ENCODE data around the gene ABHD16B. TPM values are rescaled to one million over a fixed set of nuclear protein-coding genes. Genes with fewer than 3 reads are reported as not detected.

Gene ABHD16B
- total and polyA plus RNA-seq, 8 donors: 0.12 to 0.53 TPM; not detected in 6

- Histone ChIP-seq H3K4me1 (peaks cover 0 to 3% (median 0%) of the 10 kb centered on the region in 3 donors), H3K36me3 (no peaks in the 10 kb centered on the region), H3K9me3 (no peaks in the 10 kb centered on the region), H3K27me3 (peaks cover 0 to 5% (median 0%) of the 10 kb centered on the region in 4 donors), H3K4me3 (no peak overlapping the region), H3K27ac (peak overlapping the region in 2 of 4 donors; percentile 33 to 65)
- ATAC-seq (peak in 3 of 4 donors; percentile 6 to 17 (median 14)), FAIRE-seq (no peak), DNase-seq (peak in 1 of 6 donors; percentile 33)
- 4 to 6% methylated on average over 23 to 26 of the region's 26 CpGs for WGBS, 2 donors
- TF ChIP-seq CTCF (IDR thresholded peaks at IDR 0.05): no peak
- intact Hi-C loops (cut with DNase I): no loop called here
Measured at GRCh38 chr20:63854766-63855362, 6.4 kb upstream of the ABHD16B start.

- H3K27ac ChIP-seq: no peak overlapping the region
- DNase-seq: no peak
- WGBS, 2 donors: 7 to 9% methylated on average over 32 to 36 of the region's 36 CpGs
- FAIRE-seq: no peak
- peaks cover 0 to 3% (median 0%) of the 10 kb centered on the region in 3 donors for H3K4me1 ChIP-seq
- peak in 2 of 4 donors; percentile 4 for ATAC-seq
- intact Hi-C loops (cut with DNase I): no loop called here
- peaks cover 0 to 5% (median 0%) of the 10 kb centered on the region in 4 donors for H3K27me3 ChIP-seq
- no peak overlapping the region for H3K4me3 ChIP-seq
- H3K36me3 ChIP-seq: no peaks in the 10 kb centered on the region
- TF ChIP-seq CTCF (IDR thresholded peaks at IDR 0.05): no peak
- H3K9me3 ChIP-seq: no peaks in the 10 kb centered on the region
Measured at GRCh38 chr20:63855363-63856097, 5.8 kb upstream of the ABHD16B start.

- WGBS, 2 donors: 27 to 29% methylated on average over 22 of the region's 22 CpGs
- no peak for ATAC-seq
- no peak overlapping the region for H3K4me3 ChIP-seq
- H3K27me3 ChIP-seq: peaks cover 0 to 5% (median 0%) of the 10 kb centered on the region in 4 donors
- intact Hi-C loops (cut with DNase I): no loop called here
- no peak for FAIRE-seq
- no peaks in the 10 kb centered on the region for H3K9me3 ChIP-seq
- no peak overlapping the region for H3K27ac ChIP-seq
- H3K4me1 ChIP-seq: peaks cover 0 to 3% (median 0%) of the 10 kb centered on the region in 3 donors
- DNase-seq: no peak
- no peak for TF ChIP-seq CTCF (IDR thresholded peaks at IDR 0.05)
- no peaks in the 10 kb centered on the region for H3K36me3 ChIP-seq
Measured at GRCh38 chr20:63856098-63856511, 5.2 kb upstream of the ABHD16B start.

- Histone ChIP-seq H3K27me3 (peaks cover 0 to 5% (median 0%) of the 10 kb centered on the region in 4 donors), H3K36me3 (peaks cover 0 to 5% (median 0%) of the 10 kb centered on the region in 3 donors), H3K27ac (no peak overlapping the region), H3K9me3 (no peaks in the 10 kb centered on the region), H3K4me3 (no peak overlapping the region), H3K4me1 (peaks cover 0 to 3% (median 0%) of the 10 kb centered on the region in 3 donors)
- FAIRE-seq (no peak), ATAC-seq (peak in 1 of 4 donors; percentile 24), DNase-seq (peak in 1 of 6 donors; percentile 35)
- TF ChIP-seq CTCF (IDR thresholded peaks at IDR 0.05): no peak
- intact Hi-C loops (cut with DNase I): no loop called here
- WGBS, 2 donors: 7% methylated on average over 14 of the region's 14 CpGs
Measured at GRCh38 chr20:63857764-63858392, 3.4 kb upstream of the ABHD16B start.

All from pancreas (tissue), 10 donors.